Upper lobe of left lung (tissue), 4 donors: Measurements from ENCODE around the gene PKHD1.

Experiments
- CTCF ChIP-seq, 6 experiments: fragments of 450-650 bp in 4 of 6; fragments of 200-600 bp in 2 of 6; sonication (generic) in 2 of 6; IDR thresholded peaks; one replicate each; pipeline ENCODE4 v1.5.1; 2016 to 2019; ENCODE audit warnings: antibody characterized with exemption in 6 of 6
- EP300 ChIP-seq, 4 donors: sonication (generic); formaldehyde crosslinking; IDR thresholded peaks; one replicate each; pipeline ENCODE4 v1.5.1; 2017; ENCODE audit warnings: antibody characterized with exemption in 4 of 4, control low read depth in 2 of 4
- POLR2A ChIP-seq, 4 donors: fragments of 450-650 bp; IDR thresholded peaks; one replicate each; pipeline ENCODE4 v1.5.1; 2016 to 2017; ENCODE audit warnings: antibody characterized with exemption in 4 of 4, mild to moderate bottlenecking in 2 of 4

GRCh38 chr6:52063584-52064344, 23.6 kb downstream of the PKHD1 start:
- TF ChIP-seq CTCF (IDR thresholded peaks at IDR 0.05) (peak in 4 of 6 experiments; percentile 18 to 41 (median 32)), POLR2A (IDR thresholded peaks at IDR 0.05) (no peak), EP300 (IDR thresholded peaks at IDR 0.05) (no peak)
